Measurements from ENCODE around the gene SND1. TPM values are rescaled to one million over a fixed set of nuclear protein-coding genes. Genes with fewer than 3 reads are reported as not detected.

Gene SND1
- total and polyA plus RNA-seq, 2 of the 4 experiments (the other 2 are of a cell fraction): 154 to 294 TPM

DNA sequence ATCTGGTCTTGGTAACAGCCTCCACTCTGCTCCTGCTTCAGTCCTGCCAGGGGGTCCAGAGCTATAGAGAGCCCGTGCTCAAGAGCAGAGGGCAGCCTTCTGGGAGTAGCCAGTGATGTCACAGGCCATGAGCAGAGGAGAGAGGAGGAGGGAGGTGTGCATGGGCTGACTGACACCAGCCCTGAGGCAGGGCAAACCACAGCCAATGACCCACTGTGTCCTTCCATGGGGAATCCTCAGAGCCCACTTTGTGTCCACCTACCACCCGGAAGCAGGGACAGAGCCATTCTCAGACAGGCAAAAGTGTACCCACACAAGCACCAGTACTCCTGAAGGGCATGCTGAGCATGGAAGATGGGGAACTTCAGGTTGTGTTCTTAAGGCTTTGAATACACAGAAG is 34.0 kb upstream of the SND1 start, which contains the start of gene PAX4:
Gene PAX4 (minus strand): TSS at position 101 of the 400 bp plus-strand sequence. CDS start 2,214 bp downstream, outside the sequence.
- H3K27me3 ChIP-seq (ENCODE audit: control insufficient read depth, insufficient read depth, low read length): peaks cover 88% of the 10 kb centered on the region
- dilution Hi-C loops (cut with HindIII; ENCODE audit: low sequenced_read_pairs, unreplicated experiment): no loop called here
- ATAC-seq (ENCODE audit: low read depth): no peak

More for the DNA sequence above, 34.0 kb upstream of the SND1 start, which contains the start of gene PAX4:
- Histone ChIP-seq H4K20me1 (ENCODE audit: insufficient read depth, low read length) (no peaks in the 10 kb centered on the region), H3K9me1 (ENCODE audit: insufficient read depth, low read length) (no peaks in the 10 kb centered on the region), H3K23ac (ENCODE audit: low read depth, low read length) (no peak within 1 kb of the TSS), H3K27ac (ENCODE audit: insufficient read depth, low read length) (no peak within 1 kb of the TSS), H2BK120ac (ENCODE audit: low read depth, low read length) (no peak within 1 kb of the TSS), H2BK20ac (ENCODE audit: low read depth, low read length) (no peak within 1 kb of the TSS), H3K4me1 (ENCODE audit: control insufficient read depth, insufficient read depth, low read length) (0 out of 2 replicates have a peak, but pooled peaks cover 2% of the 10 kb centered on the region), H2AK5ac (ENCODE audit: low read depth, low read length) (no peak within 1 kb of the TSS), H3K9me3 (ENCODE audit: control insufficient read depth, insufficient read depth, low read length) (no peaks in the 10 kb centered on the region; the same call in 1 of the 2 replicates), H4K5ac (ENCODE audit: low read depth, low read length) (no peak within 1 kb of the TSS), H3K4ac (ENCODE audit: low read depth, low read length) (no peak within 1 kb of the TSS), H3K36me3 (ENCODE audit: control insufficient read depth, insufficient read depth, low read length) (no peaks in the 10 kb centered on the region), H3K4me2 (ENCODE audit: low read depth, low read length) (no peak within 1 kb of the TSS), H2AFZ (replicated peaks; ENCODE audit: low read length, poor library complexity) (no peak within 1 kb of the TSS), H2BK5ac (ENCODE audit: low read depth, low read length, poor library complexity, severe bottlenecking) (no peak within 1 kb of the TSS), H3K14ac (replicated peaks; ENCODE audit: low read depth, low read length) (no peak within 1 kb of the TSS), H3K56ac (ENCODE audit: extremely low read depth, insufficient read depth, low read length) (no peak within 1 kb of the TSS), H4K91ac (ENCODE audit: insufficient read depth, low read depth, low read length) (no peak within 1 kb of the TSS), H2BK15ac (ENCODE audit: low read depth, low read length) (no peak within 1 kb of the TSS), H2AK9ac (replicated peaks; ENCODE audit: low read depth, low read length, poor library complexity) (no peak within 1 kb of the TSS), H3K9ac (ENCODE audit: low read depth, low read length) (no peak within 1 kb of the TSS), H3K4me3 (ENCODE audit: insufficient read depth, low read depth, low read length) (no peak within 1 kb of the TSS), H4K8ac (ENCODE audit: low read depth in 2 of 2, low read length in 2 of 2) (no peak within 1 kb of the TSS), H3K18ac (ENCODE audit: low read depth, low read length) (no peak within 1 kb of the TSS), H3K79me1 (ENCODE audit: low read depth in 1 of 2, low read length in 2 of 2) (no peaks in the 10 kb centered on the region)
- TF ChIP-seq MAFK (IDR thresholded peaks at IDR 0.05; ENCODE audit: low read depth, low read length): no peak
- TF ChIP-seq USF2 (IDR thresholded peaks at IDR 0.05; ENCODE audit: low read depth, low read length): no peak
- TF ChIP-seq RCOR1 (IDR thresholded peaks at IDR 0.05; ENCODE audit: insufficient replicate concordance, low read length): no peak
- TF ChIP-seq MAZ (IDR thresholded peaks at IDR 0.05; ENCODE audit: borderline replicate concordance, low read depth, low read length): no peak
- POLR2A ChIA-PET (ENCODE audit: unreplicated experiment): no interaction called here
- no TSS peak for BruUV-seq (replicated peaks)
- WGBS, 2 experiments (ENCODE audit: extremely low coverage in 2 of 2, insufficient read length in 1 of 2): 0% methylated on average over 1 of the region's 2 CpGs; no CpG with 5 or more reads in 1 of the 2 experiments
- in situ Hi-C loops (cut with MboI; ENCODE audit: low sequenced_read_pairs): no loop called here
- intact Hi-C loops (cut with micrococcal nuclease): no loop called here
- DNase-seq: no peak
- CTCF ChIA-PET: interaction anchor here (1.2 kb wide), 1 partner anchor 591 kb away, joined by 3 read pairs; no protein-coding TSS in a partner anchor
